K562 (cell line): ENCODE results near the gene LCMT2. TPM values are rescaled to one million over a fixed set of nuclear protein-coding genes. Genes with fewer than 3 reads are reported as not detected.

Experiments
- GTF3C2 ChIP-seq: IDR thresholded peaks from 3 replicates; pipeline ENCODE4 v1.6.1; 2011; ENCODE audit warnings: borderline replicate concordance, mild to moderate bottlenecking, moderate library complexity; ENCODE audit not compliant: insufficient read length; ENCODE audit errors: extremely low read depth
- HNRNPH1 ChIP-seq: fragments of 200-400 bp; formaldehyde crosslinking; optimal IDR thresholded peaks from 2 replicates; pipeline ENCODE3; 2017; ENCODE audit warnings: low read depth, mild to moderate bottlenecking, low read length, moderate library complexity
- WHSC1 ChIP-seq: IDR thresholded peaks from one replicate; pipeline ENCODE4 v1.6.1; 2012; ENCODE audit warnings: low read length, control low read depth, inconsistent platforms
- polyA plus RNA-seq, 8 experiments: library from polyadenylated mRNA; depleted of rRNA in 4 of 8; stranded (reverse) in 5 of 8; unstranded in 3 of 8; fragments of >200 nt; fragmentation: Nextera tagmentation in 2 of 8; fragmentation: Illumina TruSeq in 1 of 8; extraction: Ambion mirVana in 2 of 8; extraction: Trizol in 1 of 8; gene quantifications; 2 replicates each; pipeline versions ENCODE4 v1.2.1 to v1.2.3, GENCODE V29; 2011 to 2014; ENCODE audit warnings: inconsistent platforms in 1 of 8, missing spikeins in 1 of 8
- total RNA-seq, 7 experiments: library from RNA; depleted of rRNA in 6 of 7; stranded (reverse); fragments of >200 nt in 6 of 7; fragmentation: Illumina TruSeq in 2 of 7; extraction: Trizol in 2 of 7; gene quantifications; 2 replicates each; pipeline versions ENCODE4 v1.2.1 to v1.2.3, GENCODE V29; 2011 to 2021; ENCODE audit warnings: low replicate concordance in 1 of 7
- TF ChIP-seq, protein P1 (sequence below): IDR thresholded peaks from 3 replicates; pipeline ENCODE4 v1.6.1; 2011; ENCODE audit warnings: borderline replicate concordance, mild to moderate bottlenecking; ENCODE audit not compliant: insufficient read length, insufficient read depth

The LCMT2 gene
- total and polyA plus RNA-seq, 9 of the 15 experiments (the other 6 are each of a cell fraction or from before 2014, with no cell fraction given) = 2.5 to 22.3 (median 15.2) TPM

- TF ChIP-seq GTF3C2 (no peak), WHSC1 (no peak), HNRNPH1 (no peak)
- TF ChIP-seq, protein P1, sequence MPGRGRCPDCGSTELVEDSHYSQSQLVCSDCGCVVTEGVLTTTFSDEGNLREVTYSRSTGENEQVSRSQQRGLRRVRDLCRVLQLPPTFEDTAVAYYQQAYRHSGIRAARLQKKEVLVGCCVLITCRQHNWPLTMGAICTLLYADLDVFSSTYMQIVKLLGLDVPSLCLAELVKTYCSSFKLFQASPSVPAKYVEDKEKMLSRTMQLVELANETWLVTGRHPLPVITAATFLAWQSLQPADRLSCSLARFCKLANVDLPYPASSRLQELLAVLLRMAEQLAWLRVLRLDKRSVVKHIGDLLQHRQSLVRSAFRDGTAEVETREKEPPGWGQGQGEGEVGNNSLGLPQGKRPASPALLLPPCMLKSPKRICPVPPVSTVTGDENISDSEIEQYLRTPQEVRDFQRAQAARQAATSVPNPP = no peak
Measured at GRCh38 chr15:43325039-43325684, 5.2 kb downstream of the LCMT2 start (continued).
